Measurements from ENCODE around the gene GGTLC2. TPM values are rescaled to one million over a fixed set of nuclear protein-coding genes. Genes with fewer than 3 reads are reported as not detected.

The GGTLC2 gene
- total RNA-seq, 1 experiment from 2014 or later, result not detected

DNA sequence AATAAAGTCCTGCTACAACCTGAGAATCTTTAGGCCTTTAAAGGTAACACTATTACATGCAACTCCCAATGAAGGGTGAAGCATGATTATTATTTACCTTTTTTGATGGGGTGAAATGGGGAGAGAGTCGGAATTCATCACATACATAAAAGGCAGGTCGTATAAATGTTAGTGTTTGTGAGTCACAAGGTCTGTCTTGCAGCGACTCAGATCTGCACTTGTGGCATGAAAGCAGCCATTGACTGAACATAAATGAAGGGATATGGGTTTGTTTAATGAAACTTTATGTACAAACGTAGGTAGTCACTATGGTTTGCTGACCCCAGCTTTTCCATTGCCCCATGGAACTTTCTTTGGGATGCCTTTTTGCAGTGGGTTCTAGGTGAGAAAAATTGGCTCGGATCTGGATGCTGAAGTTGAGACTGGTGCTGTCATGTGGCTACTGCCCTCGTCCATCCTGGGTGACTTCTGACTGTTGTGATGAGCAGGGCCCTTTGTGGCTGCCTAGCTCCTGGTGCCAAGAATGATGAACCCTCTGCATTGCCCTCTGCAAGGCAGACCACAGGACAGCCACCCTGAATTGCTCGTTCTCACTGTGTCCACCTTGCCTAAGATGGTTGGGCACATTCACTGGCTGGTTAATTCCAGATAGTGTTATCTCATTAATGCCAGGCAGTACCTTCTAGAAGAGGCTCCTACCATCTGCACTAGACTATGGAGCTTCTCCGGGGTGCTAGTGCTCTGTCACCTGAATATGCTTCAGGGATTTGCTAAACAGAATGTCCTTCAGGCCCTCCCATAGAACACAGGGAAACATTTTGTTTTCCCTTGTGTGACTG lies 11.3 kb downstream of the GGTLC2 start:
- Histone ChIP-seq H3K9me3 (ENCODE audit: low read depth, low read length, poor library complexity, severe bottlenecking) (no peaks in the 10 kb centered on the region), H3K27me3 (replicated peaks; ENCODE audit: insufficient read depth, low read depth, low read length, poor library complexity) (no peaks in the 10 kb centered on the region), H3K4me3 (ENCODE audit: low read depth, low read length, poor library complexity, severe bottlenecking) (no peak overlapping the region), H3K27ac (ENCODE audit: low read depth, low read length, poor library complexity, severe bottlenecking) (no peak overlapping the region), H3K36me3 (ENCODE audit: insufficient read depth, low read length, poor library complexity, severe bottlenecking) (no peaks in the 10 kb centered on the region), H3K4me1 (ENCODE audit: insufficient read depth, low read length, poor library complexity, severe bottlenecking) (no peaks in the 10 kb centered on the region)
- no peak for TF ChIP-seq EZH2 (IDR thresholded peaks at IDR 0.05; ENCODE audit: borderline replicate concordance, low read depth, low read length, poor library complexity, severe bottlenecking)
- TF ChIP-seq, protein P1, sequence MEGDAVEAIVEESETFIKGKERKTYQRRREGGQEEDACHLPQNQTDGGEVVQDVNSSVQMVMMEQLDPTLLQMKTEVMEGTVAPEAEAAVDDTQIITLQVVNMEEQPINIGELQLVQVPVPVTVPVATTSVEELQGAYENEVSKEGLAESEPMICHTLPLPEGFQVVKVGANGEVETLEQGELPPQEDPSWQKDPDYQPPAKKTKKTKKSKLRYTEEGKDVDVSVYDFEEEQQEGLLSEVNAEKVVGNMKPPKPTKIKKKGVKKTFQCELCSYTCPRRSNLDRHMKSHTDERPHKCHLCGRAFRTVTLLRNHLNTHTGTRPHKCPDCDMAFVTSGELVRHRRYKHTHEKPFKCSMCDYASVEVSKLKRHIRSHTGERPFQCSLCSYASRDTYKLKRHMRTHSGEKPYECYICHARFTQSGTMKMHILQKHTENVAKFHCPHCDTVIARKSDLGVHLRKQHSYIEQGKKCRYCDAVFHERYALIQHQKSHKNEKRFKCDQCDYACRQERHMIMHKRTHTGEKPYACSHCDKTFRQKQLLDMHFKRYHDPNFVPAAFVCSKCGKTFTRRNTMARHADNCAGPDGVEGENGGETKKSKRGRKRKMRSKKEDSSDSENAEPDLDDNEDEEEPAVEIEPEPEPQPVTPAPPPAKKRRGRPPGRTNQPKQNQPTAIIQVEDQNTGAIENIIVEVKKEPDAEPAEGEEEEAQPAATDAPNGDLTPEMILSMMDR (conservative IDR thresholded peaks at IDR 0.05; ENCODE audit: low read depth, low read length), result no peak
- intact Hi-C loops (cut with micrococcal nuclease; ENCODE audit: unreplicated experiment), result no loop called here
- DNase-seq (ENCODE audit: low spot score), result no peak
- BruUV-seq (replicated peaks), result no TSS peak
- ChIA-PET CTCF (no interaction called here), POLR2A (ENCODE audit: low non-redundant PET) (no interaction called here)

DNA sequence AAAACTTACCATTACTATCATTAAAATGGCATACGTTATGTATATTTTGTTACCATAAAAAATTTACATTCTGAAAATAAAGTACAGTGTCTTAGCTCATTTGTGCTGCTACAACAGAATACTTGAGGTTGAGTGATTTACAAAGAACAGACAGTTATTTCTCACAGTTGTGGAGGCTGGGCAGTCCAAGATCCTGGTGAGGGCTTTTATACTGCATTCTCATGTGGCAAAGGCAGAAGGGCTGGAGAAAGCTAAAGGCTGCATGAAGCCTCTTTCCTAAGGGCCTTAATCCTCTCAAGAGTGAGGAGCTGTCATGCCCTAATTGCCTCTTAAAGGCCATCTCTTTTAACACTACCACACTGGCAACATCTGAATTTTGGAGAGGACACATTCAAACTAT lies 13.3 kb downstream of the GGTLC2 start:
- no peak overlapping the region for H3K27ac ChIP-seq (ENCODE audit: low read depth, low read length, poor library complexity, severe bottlenecking)
- H3K9me3 ChIP-seq (ENCODE audit: low read depth, low read length, poor library complexity, severe bottlenecking), result no peaks in the 10 kb centered on the region
- intact Hi-C loops (cut with micrococcal nuclease; ENCODE audit: unreplicated experiment), result no loop called here
- ChIA-PET POLR2A (ENCODE audit: low non-redundant PET) (no interaction called here), CTCF (no interaction called here)
- DNase-seq (ENCODE audit: low spot score), result no peak
- H3K36me3 ChIP-seq (ENCODE audit: insufficient read depth, low read length, poor library complexity, severe bottlenecking), result no peaks in the 10 kb centered on the region
- H3K27me3 ChIP-seq (replicated peaks; ENCODE audit: insufficient read depth, low read depth, low read length, poor library complexity), result no peaks in the 10 kb centered on the region
- H3K4me1 ChIP-seq (ENCODE audit: insufficient read depth, low read length, poor library complexity, severe bottlenecking), result no peaks in the 10 kb centered on the region
- TF ChIP-seq, protein P1 (conservative IDR thresholded peaks at IDR 0.05; ENCODE audit: low read depth, low read length), result no peak
- no peak for TF ChIP-seq EZH2 (IDR thresholded peaks at IDR 0.05; ENCODE audit: borderline replicate concordance, low read depth, low read length, poor library complexity, severe bottlenecking)
- no peak overlapping the region for H3K4me3 ChIP-seq (ENCODE audit: low read depth, low read length, poor library complexity, severe bottlenecking)
- BruUV-seq (replicated peaks), result no TSS peak

DNA sequence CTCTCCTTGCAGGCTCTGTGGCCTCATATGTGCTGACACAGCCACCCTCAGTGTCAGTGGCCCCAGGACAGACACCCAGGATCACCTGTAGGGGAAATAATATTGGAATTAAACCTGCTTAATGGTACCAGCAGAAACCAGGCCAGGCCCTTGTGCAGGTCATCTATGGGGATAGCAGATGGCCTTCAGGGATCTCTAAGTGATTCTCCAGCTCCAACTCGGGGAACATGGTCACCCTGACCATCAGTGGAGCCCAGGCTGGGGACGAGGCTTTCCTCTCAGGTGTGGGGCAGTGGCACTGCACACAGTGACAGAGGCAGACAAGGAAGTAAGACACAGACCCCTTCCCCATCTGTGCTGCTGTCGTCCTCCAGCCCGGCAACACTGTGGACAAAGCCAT lies 16.9 kb downstream of the GGTLC2 start:
- Histone ChIP-seq H3K36me3 (ENCODE audit: insufficient read depth, low read length, poor library complexity, severe bottlenecking) (no peaks in the 10 kb centered on the region), H3K27ac (ENCODE audit: low read depth, low read length, poor library complexity, severe bottlenecking) (no peak overlapping the region), H3K27me3 (replicated peaks; ENCODE audit: insufficient read depth, low read depth, low read length, poor library complexity) (no peaks in the 10 kb centered on the region), H3K9me3 (ENCODE audit: low read depth, low read length, poor library complexity, severe bottlenecking) (no peaks in the 10 kb centered on the region), H3K4me1 (ENCODE audit: insufficient read depth, low read length, poor library complexity, severe bottlenecking) (no peaks in the 10 kb centered on the region), H3K4me3 (ENCODE audit: low read depth, low read length, poor library complexity, severe bottlenecking) (no peak overlapping the region)
- POLR2A ChIA-PET (ENCODE audit: low non-redundant PET), result no interaction called here
- CTCF ChIA-PET, result no interaction called here
- TF ChIP-seq, protein P1 (conservative IDR thresholded peaks at IDR 0.05; ENCODE audit: low read depth, low read length), result no peak
- no peak for TF ChIP-seq EZH2 (IDR thresholded peaks at IDR 0.05; ENCODE audit: borderline replicate concordance, low read depth, low read length, poor library complexity, severe bottlenecking)
- BruUV-seq (replicated peaks), result no TSS peak
- no peak for DNase-seq (ENCODE audit: low spot score)
- intact Hi-C loops (cut with micrococcal nuclease; ENCODE audit: unreplicated experiment), result no loop called here

Measured in A673 (cell line).